Kidney glomerular epithelial cell (primary cell): ENCODE data around the gene RAB33B.
"Not testable (repeated sequence)": the region's sequence is repeated elsewhere in the genome, so short reads cannot be mapped to it uniquely, and the experiment has no call there.

ENCODE experiments used
- DNase-seq: peaks from one replicate; lab custom pipeline; 2025; lab: John Stamatoyannopoulos, UW

Gene RAB33B

DNA sequence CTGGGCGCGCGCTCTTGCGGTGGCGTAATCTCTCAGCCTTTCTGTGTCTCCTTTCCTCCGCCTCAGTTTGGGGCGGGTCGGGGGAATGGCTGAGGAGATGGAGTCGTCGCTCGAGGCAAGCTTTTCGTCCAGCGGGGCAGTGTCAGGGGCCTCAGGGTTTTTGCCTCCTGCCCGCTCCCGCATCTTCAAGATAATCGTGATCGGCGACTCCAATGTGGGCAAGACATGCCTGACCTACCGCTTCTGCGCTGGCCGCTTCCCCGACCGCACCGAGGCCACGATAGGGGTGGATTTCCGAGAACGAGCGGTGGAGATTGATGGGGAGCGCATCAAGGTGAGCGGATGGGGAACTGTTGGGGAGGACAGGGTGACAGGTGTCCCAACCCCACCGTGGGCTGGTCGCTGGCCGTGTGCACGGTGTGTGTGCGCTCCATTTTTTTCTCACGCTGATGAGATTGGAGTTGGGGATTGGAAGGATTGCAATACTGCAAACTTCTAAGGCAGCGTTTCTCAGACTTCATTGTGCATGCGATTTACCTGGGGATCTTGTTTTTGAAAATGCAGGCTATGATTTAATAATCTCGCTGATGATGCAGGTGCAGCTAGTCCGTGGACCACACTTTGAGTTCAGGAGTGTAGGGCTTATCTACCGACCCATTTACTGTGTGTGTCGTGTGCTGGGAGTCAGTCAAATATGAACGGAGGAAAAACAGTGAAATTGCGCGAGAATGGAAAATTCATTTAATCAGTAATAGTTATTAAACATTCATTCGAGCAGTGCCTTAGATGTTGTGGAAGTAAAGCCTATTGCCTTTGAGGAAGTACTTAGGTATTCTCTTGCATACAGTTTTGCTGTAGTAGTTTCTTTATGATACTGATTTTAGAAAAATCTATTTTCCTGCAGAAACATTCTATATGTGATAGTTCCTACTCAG is at the start of gene RAB33B:
Gene RAB33B (plus strand): TSS at position 11 of the 935 bp plus-strand sequence. CDS start 75 bp downstream, at position 86.
- no peak for DNase-seq

DNA sequence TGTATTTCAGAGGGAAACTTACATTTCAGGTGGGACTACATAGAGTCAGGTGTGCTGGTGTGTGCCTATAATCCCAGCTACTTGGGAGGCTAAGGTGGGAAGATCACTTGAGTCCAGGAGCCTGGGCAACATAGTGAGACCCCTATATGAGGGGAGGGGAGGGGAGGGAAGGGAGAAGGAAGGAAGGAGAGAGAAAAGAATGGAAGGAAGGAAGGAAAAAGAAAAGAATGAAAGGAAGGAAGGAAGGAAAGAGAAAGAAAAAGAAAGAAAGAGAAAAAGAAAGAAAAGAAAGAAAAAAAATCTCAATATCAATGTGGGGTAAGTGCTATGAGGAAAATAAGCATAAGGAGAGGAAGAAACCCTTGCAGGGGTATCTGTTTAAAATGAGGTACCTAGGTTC is 43.6 kb upstream of the RAB33B start:
- no peak for DNase-seq

DNA sequence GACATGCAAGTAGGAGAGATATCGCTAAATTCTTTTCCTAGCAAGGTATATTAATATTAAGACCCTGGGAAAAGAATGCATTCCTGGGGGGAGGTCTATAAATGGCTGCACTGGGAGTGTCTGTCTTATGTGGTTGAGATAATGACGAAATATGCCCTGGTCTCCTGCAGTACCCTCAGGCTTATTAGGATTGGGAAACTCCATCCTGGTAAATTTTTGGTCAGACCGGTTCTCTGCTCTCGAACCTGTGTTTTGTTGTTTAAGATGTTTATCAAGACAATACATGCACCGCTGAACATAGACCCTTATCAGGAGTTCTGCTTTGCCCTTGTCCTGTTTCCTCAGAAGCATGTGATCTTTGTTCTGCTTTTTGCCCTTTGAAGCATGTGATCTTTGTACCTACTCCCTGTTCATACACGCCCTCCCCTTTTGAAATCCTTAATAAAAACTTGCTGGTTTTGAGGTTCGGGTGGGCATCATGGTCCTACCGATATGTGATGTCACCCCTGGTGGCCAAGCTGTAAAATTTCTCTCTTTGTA is 39.2 kb upstream of the RAB33B start:
- DNase-seq: not testable (repeated sequence)

GRCh38 chr4:139416073-139416673 is 37.7 kb upstream of the RAB33B start:
- peak; percentile 5 for DNase-seq

DNA sequence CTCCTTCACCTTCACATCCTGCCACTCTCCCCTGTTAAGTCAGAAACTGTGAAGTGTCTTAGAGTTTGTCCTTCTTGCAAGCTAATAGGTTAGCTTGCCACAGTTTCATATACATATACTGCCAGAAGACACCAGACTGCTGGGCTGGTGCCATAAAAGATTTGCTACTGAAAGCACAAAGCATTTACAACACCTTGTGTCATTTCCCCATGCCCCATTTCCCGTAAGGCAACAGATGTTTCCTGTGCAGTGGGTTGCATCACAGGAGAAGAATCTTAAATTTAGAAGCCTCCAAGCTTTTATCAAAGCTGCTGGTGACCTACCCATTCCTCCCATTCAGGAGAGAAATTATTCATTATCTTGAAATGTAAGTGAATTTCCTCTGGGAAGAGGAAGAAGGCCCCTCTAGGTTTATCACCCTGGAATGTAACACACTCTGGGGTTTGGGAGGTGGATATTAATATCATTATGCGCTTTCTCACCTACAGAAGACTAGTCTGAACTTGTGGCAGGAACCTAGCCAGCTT is 34.5 kb upstream of the RAB33B start:
- DNase-seq: no peak

- DNase-seq: no peak
Observed at GRCh38 chr4:139420652-139421051, 33.3 kb upstream of the RAB33B start.

DNA sequence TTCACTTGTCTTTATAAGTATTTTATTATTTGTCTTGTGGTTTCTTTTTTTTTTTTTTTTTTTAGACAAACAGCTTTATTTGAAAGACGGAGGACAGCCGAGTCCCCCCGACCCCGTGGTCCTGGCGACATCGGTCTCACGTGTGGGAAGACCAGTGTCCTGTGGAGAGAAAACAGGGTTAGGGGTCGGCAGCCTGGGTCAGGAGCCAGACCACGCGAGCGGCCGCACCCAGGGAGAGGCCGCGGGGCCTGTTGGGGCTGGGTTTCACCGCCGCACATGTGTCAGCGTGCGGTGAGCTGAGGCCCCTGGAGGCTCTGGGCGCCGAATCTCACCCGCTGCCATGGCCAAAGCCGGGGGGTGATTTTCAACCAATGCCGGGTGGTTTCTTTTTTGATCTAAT is 17.8 kb upstream of the RAB33B start:
- no peak for DNase-seq

- DNase-seq: no peak
Observed at GRCh38 chr4:139438141-139438540, 15.8 kb upstream of the RAB33B start.

DNA sequence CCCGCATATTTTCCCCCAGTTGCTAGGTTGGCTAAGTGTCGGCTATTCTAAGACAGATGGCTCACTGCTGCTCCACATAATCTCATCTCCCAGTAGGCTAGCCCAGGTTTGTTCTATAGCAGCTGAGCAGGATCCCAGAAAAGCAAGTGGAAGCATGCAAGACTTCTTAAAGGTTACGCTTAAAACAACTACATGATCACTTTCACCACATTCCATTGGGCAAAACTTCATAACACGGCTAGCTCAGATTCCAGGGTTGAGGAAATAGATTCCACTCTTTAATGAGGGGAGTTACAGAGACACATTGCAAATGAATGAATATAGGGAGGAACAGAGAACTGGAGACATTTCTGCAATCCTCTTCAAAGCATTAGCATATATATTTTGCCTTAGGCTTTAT is 12.9 kb upstream of the RAB33B start:
- no peak for DNase-seq

GRCh38 chr4:139443661-139444060 is 10.3 kb upstream of the RAB33B start:
- no peak for DNase-seq

DNA sequence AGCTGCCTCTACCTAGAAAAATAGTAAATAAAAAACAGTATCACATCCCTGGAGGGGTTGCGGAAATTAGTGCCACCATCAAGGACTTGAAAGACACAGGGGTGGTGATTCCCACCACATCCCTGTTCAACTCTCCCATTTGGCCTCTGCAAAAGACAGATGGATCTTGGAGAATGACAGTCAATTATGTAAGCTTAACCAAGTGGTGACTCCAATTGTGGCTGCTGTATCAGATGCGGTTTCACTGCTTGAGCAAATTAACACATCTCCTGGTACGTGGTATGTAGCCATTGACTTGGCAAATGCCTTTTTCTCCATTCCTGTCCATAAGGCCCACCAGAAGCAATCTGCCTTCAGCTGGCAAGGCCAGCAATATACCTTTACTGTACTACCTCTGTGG is 9.0 kb upstream of the RAB33B start:
- DNase-seq: not testable (repeated sequence)

GRCh38 chr4:139447078-139447477 is 6.8 kb upstream of the RAB33B start:
- DNase-seq: not testable (repeated sequence)

DNA sequence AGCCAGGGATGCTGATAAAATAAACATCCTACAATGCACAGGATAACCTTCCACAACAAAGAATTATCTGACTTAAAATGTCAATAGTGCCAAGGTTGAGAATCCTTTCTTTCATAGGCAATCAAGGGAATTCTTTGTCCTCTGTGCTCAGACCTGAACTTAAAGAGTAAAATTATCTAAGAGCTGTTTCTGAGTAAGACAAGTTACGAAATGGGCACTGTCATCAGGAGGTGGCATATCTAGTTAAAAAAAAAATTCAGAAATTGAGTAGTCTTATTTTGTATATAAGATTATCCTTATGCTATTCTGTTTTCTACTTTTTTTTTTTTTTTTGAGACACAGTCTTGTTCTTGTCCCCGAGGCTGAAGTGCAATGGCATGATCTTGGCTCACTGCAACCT is 3.3 kb upstream of the RAB33B start:
- no peak for DNase-seq

- DNase-seq: no peak
Observed at GRCh38 chr4:139451997-139452396, 1.9 kb upstream of the RAB33B start.

GRCh38 chr4:139453041-139453370 is 915 bp upstream of the RAB33B start:
- peak; percentile 93 for DNase-seq

- DNase-seq: peak; percentile 93
Observed at GRCh38 chr4:139453371-139454110, 380 bp upstream of the RAB33B start.

- DNase-seq: no peak
Observed at GRCh38 chr4:139455126-139455538, 1.2 kb downstream of the RAB33B start.

GRCh38 chr4:139457318-139457717 is 3.4 kb downstream of the RAB33B start:
- no peak for DNase-seq

DNA sequence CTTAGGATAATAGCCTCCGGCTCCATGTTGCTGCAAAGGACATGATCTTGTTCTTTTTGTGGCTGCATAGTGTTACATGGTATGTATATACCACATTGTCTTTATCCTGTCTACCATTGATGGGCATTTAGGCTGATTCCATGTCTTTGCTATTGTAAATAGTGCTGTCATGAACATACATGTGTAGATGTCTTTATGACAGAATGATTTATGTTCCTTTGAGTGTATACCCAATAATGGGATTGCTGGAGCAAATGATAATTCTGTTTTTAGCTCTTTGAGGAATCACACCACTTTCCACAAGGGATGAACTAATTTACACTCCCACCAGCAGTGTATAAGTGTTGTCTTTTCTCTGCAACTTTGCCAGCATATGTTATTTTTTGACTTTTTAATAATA is 4.6 kb downstream of the RAB33B start:
- DNase-seq: no peak

DNA sequence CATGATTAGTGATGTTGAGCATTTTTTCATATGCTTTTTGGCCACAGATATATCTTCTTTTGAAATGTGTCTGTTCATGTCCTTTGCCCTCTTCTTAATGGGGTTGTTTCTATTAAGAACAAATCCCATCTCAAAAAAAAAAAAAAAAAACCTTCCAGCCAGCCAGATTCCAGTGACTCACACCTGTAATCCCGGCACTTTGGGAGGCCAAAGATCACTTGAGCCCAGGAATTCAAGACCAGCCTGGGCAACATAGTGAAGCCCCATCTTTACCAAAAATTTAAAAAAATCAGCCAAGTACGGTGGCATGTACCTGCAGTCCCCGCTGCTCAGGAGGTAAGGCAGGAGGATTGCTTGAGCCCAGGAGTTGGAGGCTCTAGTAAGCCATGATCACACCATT is 5.1 kb downstream of the RAB33B start:
- no peak for DNase-seq

DNA sequence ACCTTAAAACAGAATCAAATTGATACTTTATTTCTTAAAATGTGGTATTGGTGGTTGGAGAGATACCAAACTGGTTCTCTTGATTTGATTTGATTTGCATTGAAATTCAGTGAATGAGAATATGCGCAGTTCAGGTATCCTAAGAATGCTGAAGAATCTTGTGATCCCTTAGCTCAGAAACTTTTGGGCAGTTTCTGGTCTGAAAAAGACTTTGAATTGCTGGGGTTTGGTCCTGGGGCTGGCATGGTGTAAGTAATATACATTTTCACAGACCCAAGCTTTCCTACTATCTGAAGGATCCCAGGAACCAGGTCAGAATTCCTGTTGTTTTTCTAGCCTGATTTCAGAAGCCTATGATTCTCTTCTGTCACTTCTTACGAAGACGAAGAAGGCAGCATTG is 6.6 kb downstream of the RAB33B start:
- no peak for DNase-seq

GRCh38 chr4:139461022-139461628 is 7.2 kb downstream of the RAB33B start:
- no peak for DNase-seq
